DMS153 treated with DMSO at 0.1 percent for 48 hours (cell line): ENCODE data around the gene SLC39A11.
"Not testable (repeated sequence)": the region's sequence is repeated elsewhere in the genome, so short reads cannot be mapped to it uniquely, and the experiment has no call there.

Experiments
- DNase-seq: peaks from one replicate; lab custom pipeline; 2025; ENCODE audit not compliant: unreplicated experiment; lab: John Stamatoyannopoulos, UW

Gene SLC39A11

GRCh38 chr17:73092523-73093135 lies at the start of gene SLC39A11:
TSS of gene SLC39A11 (minus strand) at chr17:73092688. CDS start at chr17:73088764, 3,924 bp downstream.
- peak; percentile 89 for DNase-seq

- DNase-seq, result no peak
Measured at GRCh38 chr17:73141411-73141810, 48.9 kb upstream of the SLC39A11 start.

GRCh38 chr17:73140566-73140965 lies 48.1 kb upstream of the SLC39A11 start:
- DNase-seq, result no peak

- DNase-seq, result no peak
Measured at GRCh38 chr17:73139296-73139695, 46.8 kb upstream of the SLC39A11 start.

GRCh38 chr17:73138541-73139138 lies 46.2 kb upstream of the SLC39A11 start:
- DNase-seq, result no peak

- DNase-seq, result no peak
Measured at GRCh38 chr17:73137376-73137775, 44.9 kb upstream of the SLC39A11 start.

GRCh38 chr17:73135766-73136165 lies 43.3 kb upstream of the SLC39A11 start:
- no peak for DNase-seq

- DNase-seq, result no peak
Measured at GRCh38 chr17:73133911-73134649, 41.6 kb upstream of the SLC39A11 start.

- no peak for DNase-seq
Measured at GRCh38 chr17:73132085-73132492, 39.6 kb upstream of the SLC39A11 start.

GRCh38 chr17:73131439-73131838 lies 39.0 kb upstream of the SLC39A11 start:
- not testable (repeated sequence) for DNase-seq

GRCh38 chr17:73130977-73131376 lies 38.5 kb upstream of the SLC39A11 start:
- no peak for DNase-seq

- DNase-seq, result no peak
Measured at GRCh38 chr17:73128496-73128895, 36.0 kb upstream of the SLC39A11 start.

- no peak for DNase-seq
Measured at GRCh38 chr17:73126716-73127473, 34.4 kb upstream of the SLC39A11 start.

- no peak for DNase-seq
Measured at GRCh38 chr17:73123606-73124320, 31.3 kb upstream of the SLC39A11 start.

GRCh38 chr17:73122953-73123605 lies 30.6 kb upstream of the SLC39A11 start:
- no peak for DNase-seq

GRCh38 chr17:73121506-73121905 lies 29.0 kb upstream of the SLC39A11 start:
- DNase-seq, result no peak

GRCh38 chr17:73119631-73120030 lies 27.1 kb upstream of the SLC39A11 start:
- no peak for DNase-seq

GRCh38 chr17:73118951-73119391 lies 26.5 kb upstream of the SLC39A11 start:
- DNase-seq, result no peak

- DNase-seq, result no peak
Measured at GRCh38 chr17:73118139-73118538, 25.7 kb upstream of the SLC39A11 start.

GRCh38 chr17:73112246-73112645 lies 19.8 kb upstream of the SLC39A11 start:
- no peak for DNase-seq
